Hematopoietic multipotent progenitor cell (in vitro differentiated cells): ENCODE measurements around the gene OGG1. TPM values are rescaled to one million over a fixed set of nuclear protein-coding genes. Genes with fewer than 3 reads are reported as not detected.
"Not testable (repeated sequence)": the region's sequence is repeated elsewhere in the genome, so short reads cannot be mapped to it uniquely, and the experiment has no call there.

ENCODE experiments used
- DNase-seq, 3 donors: peaks; one replicate each; pipeline ENCODE4 v3.0.0-alpha.2; 2011 to 2015; ENCODE audit warnings: low read depth in 2 of 3, low spot score in 2 of 3
- total RNA-seq: library from RNA; depleted of rRNA; stranded (reverse); fragments of >200 nt; gene quantifications from one replicate; pipeline ENCODE4 v1.2.3, GENCODE V29; 2012

Gene OGG1
- total RNA-seq, 1 donor = 30.7 TPM

DNA sequence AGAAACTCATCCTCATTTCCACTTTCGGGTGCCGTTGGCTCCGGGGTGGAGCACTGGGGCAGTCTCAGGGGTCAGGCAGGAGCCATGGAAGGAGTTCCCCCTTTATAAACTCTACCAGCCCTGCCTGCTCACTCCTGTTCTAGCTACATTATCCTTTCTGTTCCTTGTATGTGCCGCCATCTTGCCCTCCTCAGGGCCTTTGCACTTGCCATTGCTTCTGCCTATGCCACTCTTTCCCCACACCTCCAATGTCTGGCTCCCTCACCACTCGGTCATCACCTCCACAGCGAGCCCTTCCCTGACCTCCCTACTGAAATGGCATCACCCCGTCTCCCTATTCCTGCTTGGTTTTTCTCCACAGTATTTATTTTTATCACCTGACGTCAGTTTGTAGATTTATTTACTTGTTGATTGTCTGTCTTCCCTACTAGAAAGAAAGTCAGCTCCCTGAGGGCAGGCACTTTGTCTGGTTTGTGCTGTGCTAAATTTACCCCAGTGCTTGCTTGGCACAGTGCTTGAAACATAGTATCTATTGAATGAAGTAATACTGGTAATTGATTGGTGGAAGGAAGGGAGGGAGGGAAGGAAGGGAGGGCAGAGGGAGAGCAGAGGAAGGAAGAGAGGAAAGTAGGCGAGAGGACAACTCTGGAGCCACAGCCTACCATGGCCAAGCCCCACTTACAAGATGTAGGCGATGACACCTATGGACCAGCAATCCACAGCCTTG lies 11.2 kb downstream of the OGG1 start:
- no peak for DNase-seq

DNA sequence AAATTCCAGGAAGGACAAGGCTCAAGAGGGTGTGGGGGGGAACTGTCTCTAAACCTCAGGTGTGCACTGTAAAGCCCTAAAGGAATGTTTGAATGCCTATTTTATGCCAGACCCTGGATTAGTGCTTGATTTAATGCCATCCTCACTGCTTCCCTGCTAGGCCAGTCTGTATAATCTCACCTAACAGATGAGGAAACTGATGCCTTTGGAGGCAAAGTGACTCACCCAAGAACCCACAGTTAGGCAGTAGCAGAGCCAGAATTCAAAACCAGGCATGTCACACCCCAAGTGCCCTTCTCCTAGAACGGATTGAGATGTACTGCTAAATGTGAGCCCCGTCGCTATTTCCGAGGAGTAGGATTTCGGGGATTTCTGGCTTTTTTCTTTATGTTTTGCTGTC lies 12.2 kb downstream of the OGG1 start:
- DNase-seq = no peak

DNA sequence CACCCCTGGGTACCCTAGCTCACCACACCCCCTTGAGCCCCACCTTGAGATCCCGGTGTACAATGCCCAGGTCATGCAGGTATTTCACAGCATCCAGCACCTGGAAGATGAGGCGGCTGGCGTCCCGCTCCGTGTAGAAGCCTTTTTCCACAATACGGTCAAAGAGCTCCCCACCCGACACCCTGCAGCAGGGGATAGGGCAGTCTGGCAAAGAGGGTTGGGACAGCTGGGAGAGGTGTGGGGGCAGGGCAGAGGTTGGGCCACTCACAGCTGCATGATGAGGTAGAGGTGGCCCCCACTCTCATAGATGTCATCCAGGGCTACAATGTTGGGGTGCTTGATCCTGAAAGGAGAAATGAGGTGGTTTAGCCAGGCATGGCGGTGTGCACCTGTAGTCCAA lies 13.1 kb downstream of the OGG1 start:
- DNase-seq = no peak

DNA sequence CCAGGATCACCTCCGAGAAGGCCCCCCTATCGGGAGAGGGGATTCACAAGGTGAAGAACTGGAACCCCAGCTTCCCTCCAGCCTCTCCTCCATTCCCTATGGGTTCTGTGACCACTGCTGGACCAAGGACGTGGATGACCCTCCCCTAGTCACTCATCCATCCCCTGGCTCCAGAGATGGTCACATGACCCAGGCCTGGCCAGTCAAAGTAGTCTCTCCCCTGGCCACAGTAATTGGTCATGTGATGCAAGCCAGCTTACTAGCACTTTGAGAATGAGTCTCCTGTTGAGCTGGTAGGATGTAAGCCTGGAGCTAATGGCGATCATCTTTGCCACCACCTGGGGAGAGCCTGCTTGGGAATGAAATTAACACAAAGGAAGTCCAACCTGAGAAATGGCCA lies 16.1 kb downstream of the OGG1 start:
- DNase-seq = no peak

DNA sequence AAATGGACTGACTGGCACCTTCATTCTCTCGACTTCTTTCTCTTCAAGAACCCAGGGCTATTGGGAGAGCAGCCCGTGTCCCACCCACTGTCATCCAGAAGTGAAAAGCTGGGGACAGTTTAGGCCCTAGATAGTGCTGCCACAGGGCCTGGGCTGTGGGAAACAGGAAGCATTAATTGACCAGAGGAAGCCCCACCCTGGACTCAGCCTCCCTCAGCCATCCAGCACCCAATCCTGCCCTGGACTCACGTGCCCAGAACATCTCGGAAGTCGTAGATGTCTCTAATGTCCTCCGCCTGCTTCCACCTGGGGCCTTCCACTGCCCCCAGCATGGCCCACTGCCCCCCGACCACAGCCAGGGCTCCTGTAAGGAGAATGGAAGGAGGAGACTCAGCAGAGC lies 17.7 kb downstream of the OGG1 start:
- no peak for DNase-seq

DNA sequence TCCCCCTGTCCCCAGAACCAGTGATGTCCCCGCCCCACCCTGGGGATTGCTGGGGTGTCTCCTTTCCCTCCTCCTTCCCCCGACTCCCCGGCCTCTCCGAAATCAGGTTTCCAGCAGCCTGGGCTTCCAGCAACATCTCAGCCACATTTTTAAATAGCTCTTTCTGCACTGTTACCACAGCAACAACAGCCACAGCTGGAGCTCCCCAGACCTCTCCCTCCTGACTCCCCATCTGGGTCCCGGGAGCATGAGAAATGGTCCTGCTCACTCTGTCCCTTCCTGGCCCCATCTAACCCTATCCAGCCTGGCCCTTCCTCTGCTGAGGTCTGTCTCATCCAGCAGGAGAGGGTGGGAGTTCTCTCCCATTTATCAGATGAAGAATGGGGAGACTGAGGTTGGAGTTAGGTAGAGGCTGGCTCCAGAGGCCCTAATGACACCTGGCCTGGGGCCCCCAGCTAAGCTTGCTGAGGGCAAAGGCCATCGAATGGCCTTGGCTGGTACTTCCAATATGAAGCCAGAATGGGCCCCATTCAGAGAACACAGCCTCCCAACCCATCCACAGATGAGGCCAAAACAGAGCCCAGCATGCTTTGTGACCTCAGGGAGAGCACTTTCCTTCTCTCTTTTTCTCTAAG lies 18.5 kb downstream of the OGG1 start:
- DNase-seq = no peak

DNA sequence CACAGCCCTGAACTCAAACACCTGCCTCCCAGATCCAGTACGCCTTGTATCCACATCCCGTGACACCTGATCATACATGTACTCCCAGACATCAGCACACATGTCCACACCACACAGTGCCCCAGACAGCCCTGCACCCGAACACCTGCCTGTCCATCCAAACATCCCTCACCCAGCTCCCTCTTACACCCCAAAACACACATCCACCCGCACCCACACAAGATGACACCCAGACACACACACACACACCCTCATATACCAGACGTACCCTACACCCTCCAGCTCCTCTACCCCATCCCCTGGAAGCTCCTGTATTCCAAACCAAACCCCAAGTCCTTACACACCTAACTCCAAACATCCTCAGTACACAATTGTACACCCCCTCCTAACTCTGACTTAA lies 19.3 kb downstream of the OGG1 start:
- no peak for DNase-seq

DNA sequence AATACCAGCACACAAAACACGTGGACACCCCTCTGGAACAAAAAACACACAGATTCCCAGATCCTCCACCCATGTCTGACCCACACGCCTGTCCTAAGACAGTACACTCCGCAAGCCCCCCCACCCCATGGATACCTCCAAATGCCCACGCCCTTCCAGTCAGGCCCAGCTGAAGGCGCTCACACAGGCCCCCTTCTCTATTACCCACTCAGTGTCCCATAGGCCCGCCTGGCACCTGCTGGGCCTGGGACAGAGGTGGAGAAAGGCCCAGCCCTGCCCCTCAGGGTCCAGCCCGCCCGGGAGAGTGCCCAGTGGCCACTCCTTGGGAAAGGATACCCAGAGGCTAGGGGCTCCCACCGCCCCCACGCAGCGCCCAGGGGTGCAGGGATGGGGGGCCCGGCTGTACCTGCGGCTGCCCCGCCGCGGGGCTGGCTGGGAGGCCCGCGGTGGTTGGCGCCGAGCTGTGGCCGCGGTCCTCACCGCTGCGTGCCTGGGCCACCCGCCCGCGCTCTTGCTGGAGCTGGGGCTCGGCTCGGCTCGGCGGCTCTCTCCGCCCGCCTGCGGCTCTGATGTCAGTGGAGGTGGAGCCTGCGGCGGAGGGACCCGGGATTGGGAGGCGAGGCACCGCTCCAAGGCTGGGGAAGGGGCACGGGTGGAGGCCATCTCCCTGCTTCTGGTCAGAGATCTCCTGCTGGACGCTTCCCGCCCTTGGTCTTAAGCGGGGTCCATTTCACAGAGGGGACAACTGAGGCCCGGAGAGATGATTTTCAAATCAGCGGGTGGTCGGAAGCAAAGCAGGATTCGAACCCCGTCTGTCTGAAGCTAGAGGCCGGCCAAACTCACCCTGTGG lies 19.9 kb downstream of the OGG1 start, which contains the start of gene CAMK1:
CAMK1 (minus strand) TSS at position 522 of the 850 bp plus-strand sequence. CDS start 2,198 bp downstream, outside the sequence.
- DNase-seq = peak in 2 of 3 donors; percentile 44 to 56

DNA sequence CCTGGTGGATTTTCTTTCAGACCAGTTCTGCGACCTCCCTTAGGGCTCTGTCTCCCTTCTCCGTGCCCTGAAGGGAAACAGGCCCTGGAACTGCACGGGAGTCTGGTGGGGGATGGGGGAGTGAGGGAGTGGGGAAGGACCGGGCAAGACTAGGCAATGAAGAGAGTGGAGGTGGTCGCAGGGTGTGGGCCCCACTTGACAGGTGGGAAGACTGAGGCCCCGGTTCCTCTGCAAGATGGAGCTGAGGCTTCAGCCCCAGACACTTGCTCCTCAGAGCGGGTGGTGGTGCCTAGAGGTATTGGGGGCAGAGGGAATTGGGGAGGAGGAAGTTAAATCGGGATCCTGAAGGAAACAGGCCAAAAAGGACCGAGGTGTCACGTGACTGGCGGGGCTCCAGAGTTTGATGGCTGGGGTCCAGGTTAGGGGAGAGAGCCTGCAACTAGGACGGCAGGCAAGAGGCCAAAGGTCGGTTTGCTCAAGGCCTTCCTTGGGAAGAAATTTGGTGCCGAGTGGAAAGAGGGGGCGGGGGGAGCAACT lies 20.6 kb downstream of the OGG1 start:
- no peak for DNase-seq

DNA sequence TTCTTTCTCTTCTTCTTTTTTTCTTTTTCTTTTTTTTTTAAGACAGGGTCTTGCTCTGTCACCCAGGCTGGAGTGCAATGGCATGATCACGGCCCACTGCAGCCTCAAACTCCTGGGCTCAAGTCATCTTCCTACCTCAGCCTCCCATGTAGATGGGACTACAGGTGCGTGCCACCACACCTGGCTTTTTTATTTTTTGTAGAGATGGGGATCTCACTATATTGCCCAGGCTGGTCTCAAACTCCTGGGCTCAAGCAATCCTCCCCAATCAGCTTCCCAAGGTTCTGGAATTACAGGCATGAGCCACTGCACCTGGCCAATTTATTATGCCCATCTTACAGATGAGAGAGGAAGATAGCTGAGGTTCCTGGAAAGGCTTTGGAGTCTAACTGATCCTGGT lies 21.3 kb downstream of the OGG1 start:
- not testable (repeated sequence) for DNase-seq

DNA sequence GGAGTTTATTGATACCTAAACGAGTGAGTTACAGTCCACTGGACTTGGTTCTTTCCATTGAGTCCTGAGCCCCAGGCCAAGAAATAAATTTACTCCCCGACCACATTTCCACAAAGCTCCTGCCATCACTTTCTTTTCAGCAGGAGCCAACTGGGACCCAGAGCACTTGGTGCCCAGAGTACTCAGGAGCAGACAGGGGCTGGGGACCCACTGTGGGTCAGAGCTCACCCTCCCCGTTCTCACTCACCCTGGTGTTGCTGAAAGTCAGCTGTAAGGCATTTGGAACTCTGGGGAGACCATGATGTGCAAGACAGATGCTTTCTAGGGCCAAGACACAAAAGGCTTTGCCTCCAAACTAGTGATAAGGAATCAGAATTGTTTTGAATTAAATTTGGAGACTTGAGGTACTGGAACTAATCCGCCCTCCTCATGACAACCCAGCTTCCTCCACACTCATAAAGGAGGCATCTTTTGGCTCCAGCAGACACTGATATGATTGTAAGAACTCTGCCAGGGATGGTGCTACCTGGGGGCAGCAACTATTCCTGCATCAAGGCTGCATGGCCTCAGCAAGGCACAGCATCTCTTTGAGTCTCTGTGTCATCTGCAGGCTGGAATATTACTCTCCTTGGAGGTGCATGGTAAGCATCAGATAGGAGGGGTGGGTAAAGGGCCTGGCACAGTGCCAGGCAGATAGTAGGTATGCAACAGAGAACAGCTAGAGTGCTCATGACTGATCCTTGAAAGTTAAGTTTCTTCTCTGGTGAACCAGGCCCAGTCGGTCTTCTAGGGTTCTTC lies 27.3 kb downstream of the OGG1 start:
- no peak for DNase-seq

DNA sequence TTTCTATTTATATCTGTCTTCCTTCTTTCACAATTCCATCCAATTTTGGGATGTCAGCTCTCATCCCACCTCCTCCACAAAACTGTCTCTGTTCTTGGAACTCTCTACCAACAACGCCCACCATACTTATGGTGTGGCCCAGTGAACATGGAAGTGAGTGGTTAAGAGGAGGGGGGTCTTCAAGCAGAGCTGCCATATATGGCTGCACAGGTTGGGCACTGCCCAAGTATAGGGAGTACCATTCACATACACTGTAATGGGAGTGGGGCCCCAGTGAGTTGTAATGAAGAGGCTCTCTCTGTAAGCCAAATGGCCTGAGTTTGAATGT lies 27.9 kb downstream of the OGG1 start:
- no peak for DNase-seq

DNA sequence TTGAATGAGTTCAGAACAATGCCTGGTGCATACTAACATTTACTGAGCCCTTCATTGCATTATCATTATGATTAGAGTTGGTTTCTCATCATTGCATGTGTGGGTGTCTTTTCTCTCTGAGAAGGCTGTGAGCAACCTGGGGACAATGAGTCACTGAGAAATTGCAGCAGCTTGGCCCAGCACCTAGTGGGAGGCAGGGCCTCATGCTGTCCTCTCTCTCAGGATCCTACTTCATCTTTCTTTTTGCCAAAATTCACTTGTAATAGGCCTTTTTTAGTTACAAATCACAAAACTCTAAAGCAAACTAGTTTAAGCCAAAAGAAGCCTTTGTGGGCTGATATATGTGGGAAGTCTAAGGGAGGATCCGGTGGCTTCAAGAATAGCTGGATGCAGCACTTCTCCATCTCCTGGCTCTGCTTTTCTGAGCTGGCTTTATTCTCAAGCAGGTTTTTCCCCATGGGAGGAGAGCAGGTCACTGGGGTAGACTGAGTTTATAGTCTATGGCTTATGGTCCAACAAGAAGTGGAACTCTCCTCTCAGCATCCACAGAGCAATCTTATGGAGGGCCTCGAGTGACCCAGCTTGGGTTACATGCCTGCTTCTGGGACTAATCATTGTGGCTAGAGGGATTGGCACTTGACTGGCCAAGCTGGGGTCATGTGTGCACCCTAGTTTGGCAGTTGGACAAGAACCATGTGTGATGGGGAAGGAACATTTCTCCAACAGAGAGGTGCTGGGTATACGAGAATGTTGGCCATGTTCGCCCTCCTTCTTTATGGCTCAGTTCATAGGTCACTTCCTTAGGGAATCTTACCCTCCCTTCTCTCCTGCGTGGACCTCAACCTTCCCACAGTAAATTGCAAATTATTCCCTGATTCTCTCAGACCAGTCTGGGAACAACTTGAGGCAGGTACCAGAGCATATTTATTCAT lies 28.7 kb downstream of the OGG1 start:
- DNase-seq = no peak

DNA sequence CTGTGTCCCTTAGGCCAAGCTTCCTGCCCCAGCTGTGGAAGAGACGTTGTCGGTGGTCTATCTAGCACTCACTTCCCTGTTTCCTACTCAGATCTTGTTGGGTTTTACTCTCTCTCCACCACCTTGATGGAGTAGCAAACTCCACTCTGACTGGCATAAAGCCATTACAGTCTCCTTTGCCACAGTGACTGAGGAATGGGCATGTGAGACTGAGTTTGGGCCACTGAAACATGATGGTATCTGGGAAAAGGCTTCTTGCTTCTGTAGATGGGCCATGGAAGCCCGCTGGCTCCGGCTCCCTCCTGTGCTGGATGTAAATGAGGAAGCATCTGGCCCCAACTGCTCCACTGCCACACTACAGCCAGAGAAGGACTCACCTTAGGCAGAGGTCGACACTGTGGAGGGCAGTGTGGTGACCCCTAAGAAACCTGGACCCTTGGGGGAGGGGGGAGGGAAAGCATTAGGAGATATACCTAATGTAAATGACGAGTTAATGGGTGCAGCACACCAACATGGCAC lies 29.4 kb downstream of the OGG1 start:
- peak in 1 of 3 donors; percentile 36 for DNase-seq

DNA sequence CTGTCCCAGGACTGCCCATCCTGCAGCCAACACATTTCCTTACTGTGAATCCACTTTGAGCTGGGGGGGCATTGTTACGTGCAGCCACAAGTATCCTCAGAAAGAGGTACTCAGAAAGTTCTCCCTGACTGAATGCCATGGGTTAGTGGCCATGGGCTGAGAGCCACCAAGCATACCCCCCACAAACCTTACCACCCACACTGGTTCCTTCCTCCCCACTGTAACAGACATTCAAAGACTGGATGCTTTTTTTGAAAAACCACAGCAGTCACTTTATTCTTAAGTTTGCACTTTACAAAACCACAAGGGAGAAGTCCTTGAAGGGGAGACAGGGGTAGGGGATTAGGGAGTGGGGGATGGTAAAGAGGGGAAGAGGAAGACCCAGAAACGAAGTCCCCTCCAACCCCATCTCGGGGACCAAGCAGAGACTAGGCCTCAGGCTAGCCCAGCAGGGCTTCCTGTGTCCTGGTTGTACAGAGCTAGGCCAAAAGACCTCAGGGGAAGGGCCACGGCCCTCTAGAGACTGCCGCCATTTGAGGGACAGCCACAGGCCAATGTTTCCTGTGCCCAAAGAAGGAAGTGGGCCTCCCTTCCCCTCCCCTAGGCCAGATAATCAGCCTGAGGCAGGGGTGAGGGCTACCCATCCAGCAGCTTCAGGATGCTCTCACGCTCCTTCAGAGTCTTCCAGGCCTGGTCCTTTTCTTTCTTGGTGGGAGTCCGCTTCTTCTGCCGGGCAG lies 30.1 kb downstream of the OGG1 start:
- peak in 2 of 3 donors; percentile 84 to 95 for DNase-seq

DNA sequence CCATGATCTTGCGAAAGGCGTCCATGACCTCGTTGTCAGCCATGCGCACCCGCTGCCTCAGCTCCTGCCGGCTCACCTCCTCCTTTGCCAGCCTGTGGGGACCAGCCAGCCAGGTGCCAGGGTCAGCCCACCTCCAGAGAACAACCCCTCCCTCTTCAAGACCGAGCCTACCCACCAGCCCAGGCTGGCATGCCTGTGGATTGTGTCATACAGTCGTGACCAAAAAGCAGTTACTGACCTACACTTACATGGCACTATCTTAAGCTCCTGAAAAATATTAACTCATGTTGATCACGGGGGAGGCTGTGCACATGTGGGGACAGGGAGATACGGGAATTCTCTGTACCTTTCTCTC lies 30.7 kb downstream of the OGG1 start:
- DNase-seq = no peak

DNA sequence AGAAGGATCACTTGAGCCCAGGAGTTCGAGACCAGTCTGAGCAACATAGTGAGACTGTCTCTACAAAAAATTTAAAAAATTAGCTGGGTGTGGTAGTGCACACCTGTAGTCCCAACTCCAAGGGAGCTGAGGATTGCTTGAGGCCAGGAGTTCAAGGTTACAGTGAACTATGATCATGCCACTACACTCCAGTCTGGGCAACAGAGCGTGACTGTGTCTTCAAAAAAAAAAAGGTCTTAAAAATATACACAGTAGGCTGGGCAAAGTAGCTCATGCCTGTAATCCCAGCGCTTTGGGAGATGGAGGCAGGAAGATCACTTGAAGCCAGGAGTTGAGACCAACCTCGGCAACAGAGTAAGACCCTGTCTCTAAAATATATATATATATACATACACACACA lies 31.2 kb downstream of the OGG1 start:
- DNase-seq = no peak

DNA sequence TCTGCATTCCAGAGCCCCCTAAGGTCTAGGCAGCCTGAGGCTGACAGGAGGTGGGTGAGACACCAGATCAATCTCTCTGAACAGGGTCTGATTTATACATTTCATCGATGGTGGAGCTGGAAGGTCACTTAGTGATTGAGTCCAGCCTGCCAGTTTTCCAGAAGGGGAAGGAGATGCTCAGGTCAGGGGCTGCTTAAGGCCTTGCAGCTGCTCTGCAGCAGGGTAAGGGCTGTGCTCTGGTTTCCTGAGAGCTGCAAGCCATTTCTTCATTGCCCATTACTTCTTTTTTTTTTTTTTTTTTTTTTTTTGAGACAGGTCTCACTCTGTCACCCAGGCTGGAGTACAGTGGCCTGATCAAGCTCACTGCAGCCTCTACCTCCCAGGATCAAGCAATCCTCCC lies 31.8 kb downstream of the OGG1 start:
- DNase-seq = no peak
